K562 (cell line): Measurements from ENCODE around the gene SLC24A4. TPM values are rescaled to one million over a fixed set of nuclear protein-coding genes. Genes with fewer than 3 reads are reported as not detected.

Source experiments
- CEBPG ChIP-seq, 3 experiments: fragments of 200-800 bp in 1 of 3; sonication (Bioruptor generic) in 1 of 3; sonication (generic) in 1 of 3; formaldehyde crosslinking in 1 of 3; IDR thresholded peaks in 2 of 3; conservative IDR thresholded peaks in 1 of 3; 2 replicates each; pipeline versions ENCODE4 v1.6.1 to v1.8.0; 2016 to 2022; ENCODE audit warnings: missing compliant biosample characterization in 2 of 3, missing genetic modification characterization in 2 of 3, mild to moderate bottlenecking in 1 of 3, missing genetic modification reagents in 1 of 3
- CUX1 ChIP-seq: fragments of 200-800 bp; sonication (Bioruptor generic); IDR thresholded peaks from 2 replicates; pipeline ENCODE4 v1.6.1; 2016; ENCODE audit warnings: missing genetic modification characterization, missing compliant biosample characterization
- ESRRA ChIP-seq: fragments of 450-650 bp; IDR thresholded peaks from 2 replicates; pipeline ENCODE4 v1.6.1; 2014; ENCODE audit warnings: low read depth, mild to moderate bottlenecking, moderate library complexity, borderline replicate concordance
- RBM15 ChIP-seq: fragments of 200-400 bp; formaldehyde crosslinking; IDR thresholded peaks from 2 replicates; pipeline ENCODE4 v1.6.1; 2018; ENCODE audit warnings: mild to moderate bottlenecking, low read length, moderate library complexity; ENCODE audit not compliant: insufficient read depth
- TRIM28 ChIP-seq: fragments of 450-650 bp; IDR thresholded peaks from 2 replicates; pipeline ENCODE4 v1.6.1; 2017
- ZC3H8 ChIP-seq: fragments of 450-650 bp; IDR thresholded peaks from 2 replicates; pipeline ENCODE4 v1.6.1; 2017
- polyA plus RNA-seq, 8 experiments: library from polyadenylated mRNA; depleted of rRNA in 4 of 8; stranded (reverse) in 5 of 8; unstranded in 3 of 8; fragments of >200 nt; fragmentation: Nextera tagmentation in 2 of 8; fragmentation: Illumina TruSeq in 1 of 8; extraction: Ambion mirVana in 2 of 8; extraction: Trizol in 1 of 8; gene quantifications; 2 replicates each; pipeline versions ENCODE4 v1.2.1 to v1.2.3, GENCODE V29; 2011 to 2014; ENCODE audit warnings: inconsistent platforms in 1 of 8, missing spikeins in 1 of 8
- total RNA-seq, 7 experiments: library from RNA; depleted of rRNA in 6 of 7; stranded (reverse); fragments of >200 nt in 6 of 7; fragmentation: Illumina TruSeq in 2 of 7; extraction: Trizol in 2 of 7; gene quantifications; 2 replicates each; pipeline versions ENCODE4 v1.2.1 to v1.2.3, GENCODE V29; 2011 to 2021; ENCODE audit warnings: low replicate concordance in 1 of 7

The SLC24A4 gene
- total and polyA plus RNA-seq, 9 of the 15 experiments (the other 6 are each of a cell fraction or from before 2014, with no cell fraction given), result not detected

- TF ChIP-seq CEBPG (CRISPR knock-in tag; IDR thresholded peaks at IDR 0.05) (no peak), CEBPG (tag; conservative IDR thresholded peaks at IDR 0.05 in 1 of 2, IDR thresholded peaks at IDR 0.05 in 1 of 2) (no peak), ESRRA (no peak), RBM15 (no peak), TRIM28 (no peak), ZC3H8 (no peak), CUX1 (CRISPR knock-in tag) (no peak)
These were observed 6.8 kb upstream of the SLC24A4 start (continued) for GRCh38 chr14:92316176-92316575.
